ENCODE results near the gene TEX51.

DNA sequence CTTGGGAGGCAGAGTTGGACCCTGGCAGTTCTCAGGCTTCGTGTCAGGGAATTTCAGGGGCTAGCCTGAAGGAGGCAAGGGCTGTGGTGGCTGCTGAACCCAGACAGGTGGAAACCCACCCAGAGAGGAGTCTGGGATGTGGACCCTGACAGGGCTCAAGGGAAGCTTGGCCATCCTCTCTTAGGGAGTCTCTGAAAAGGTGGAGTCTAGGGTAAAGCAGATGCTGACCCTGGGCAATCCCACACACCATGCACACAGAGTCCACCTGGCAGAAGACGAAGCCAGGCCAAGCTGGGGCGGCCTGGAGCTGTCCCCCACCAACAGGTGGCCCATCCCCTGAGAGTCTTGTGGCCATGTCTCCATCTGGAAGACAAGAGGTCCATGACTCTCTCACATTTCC, 41.2 kb upstream of the TEX51 start:
- TF ChIP-seq, protein P1, sequence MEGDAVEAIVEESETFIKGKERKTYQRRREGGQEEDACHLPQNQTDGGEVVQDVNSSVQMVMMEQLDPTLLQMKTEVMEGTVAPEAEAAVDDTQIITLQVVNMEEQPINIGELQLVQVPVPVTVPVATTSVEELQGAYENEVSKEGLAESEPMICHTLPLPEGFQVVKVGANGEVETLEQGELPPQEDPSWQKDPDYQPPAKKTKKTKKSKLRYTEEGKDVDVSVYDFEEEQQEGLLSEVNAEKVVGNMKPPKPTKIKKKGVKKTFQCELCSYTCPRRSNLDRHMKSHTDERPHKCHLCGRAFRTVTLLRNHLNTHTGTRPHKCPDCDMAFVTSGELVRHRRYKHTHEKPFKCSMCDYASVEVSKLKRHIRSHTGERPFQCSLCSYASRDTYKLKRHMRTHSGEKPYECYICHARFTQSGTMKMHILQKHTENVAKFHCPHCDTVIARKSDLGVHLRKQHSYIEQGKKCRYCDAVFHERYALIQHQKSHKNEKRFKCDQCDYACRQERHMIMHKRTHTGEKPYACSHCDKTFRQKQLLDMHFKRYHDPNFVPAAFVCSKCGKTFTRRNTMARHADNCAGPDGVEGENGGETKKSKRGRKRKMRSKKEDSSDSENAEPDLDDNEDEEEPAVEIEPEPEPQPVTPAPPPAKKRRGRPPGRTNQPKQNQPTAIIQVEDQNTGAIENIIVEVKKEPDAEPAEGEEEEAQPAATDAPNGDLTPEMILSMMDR (IDR thresholded peaks at IDR 0.05): no peak
- no peak for TF ChIP-seq POLR2A (IDR thresholded peaks at IDR 0.05)

All from prostate gland (tissue), 2 donors.